WTC11 (cell line): Measurements from ENCODE around the gene BCAS3. TPM values are rescaled to one million over a fixed set of nuclear protein-coding genes. Genes with fewer than 3 reads are reported as not detected.
A peak's percentile ranks its signal among the peaks of the same experiment; 100 is the strongest.

Experiments used
- ATAC-seq: fragments of 200-7000 bp; cut with Tn5 transposase; 2 replicates; pipeline ENCODE4 v1.10.0; 2021; ENCODE audit warnings: mild to moderate bottlenecking, moderate library complexity
- CTCF ChIA-PET: fragments of 300-600 bp; sonication (Branson Sonifier 250); formaldehyde crosslinking; loops from one replicate; lab custom pipeline; 2021; ENCODE audit warnings: antibody characterized with exemption; lab: Charles Lee
- POLR2A ChIA-PET: fragments of 350-600 bp; sonication (Branson Sonifier 250); formaldehyde crosslinking; loops from one replicate; lab custom pipeline; 2021; ENCODE audit warnings: antibody characterized with exemption; lab: Charles Lee
- DNase-seq: peaks from one replicate; pipeline ENCODE4 v3.0.0; 2021; ENCODE audit warnings: low spot score
- H3K27ac Mint-ChIP-seq: 2 replicates; pipeline ENCODE4 v1.8.0; 2021; ENCODE audit warnings: mixed read lengths
- H3K27me3 Mint-ChIP-seq: 2 replicates; pipeline ENCODE4 v1.8.0; 2021; ENCODE audit warnings: low read depth, mild to moderate bottlenecking, moderate library complexity, mixed read lengths
- H3K36me3 Mint-ChIP-seq: 2 replicates; pipeline ENCODE4 v1.8.0; 2021; ENCODE audit warnings: mixed read lengths
- H3K4me1 Mint-ChIP-seq: 2 replicates; pipeline ENCODE4 v1.8.0; 2022; ENCODE audit warnings: mixed read lengths
- H3K4me3 Mint-ChIP-seq: 2 replicates; pipeline ENCODE4 v1.8.0; 2021; ENCODE audit warnings: mild to moderate bottlenecking, moderate library complexity, mixed read lengths
- H3K9me3 Mint-ChIP-seq: 2 replicates; pipeline ENCODE4 v1.8.0; 2021; ENCODE audit warnings: mixed read lengths
- ATF2 ChIP-seq: sonication (generic); formaldehyde crosslinking; IDR thresholded peaks from 2 replicates; pipeline ENCODE4 v1.8.1; 2022; ENCODE audit warnings: low read depth, missing genetic modification reagents, borderline replicate concordance
- CBFB ChIP-seq: sonication (generic); formaldehyde crosslinking; IDR thresholded peaks from 2 replicates; pipeline ENCODE4 v1.8.1; 2022; ENCODE audit warnings: mild to moderate bottlenecking, low read depth, missing genetic modification reagents
- FOXJ3 ChIP-seq: sonication (generic); formaldehyde crosslinking; IDR thresholded peaks from 2 replicates; pipeline ENCODE4 v1.9.0; 2021; ENCODE audit warnings: missing genetic modification reagents, mild to moderate bottlenecking, borderline replicate concordance
- GABPB1 ChIP-seq: sonication (generic); formaldehyde crosslinking; IDR thresholded peaks from 2 replicates; pipeline ENCODE4 v1.8.1; 2023; ENCODE audit warnings: mild to moderate bottlenecking, missing genetic modification reagents
- GTF2I ChIP-seq: fragments of 250-450 bp; sonication (Bioruptor Pico); conservative IDR thresholded peaks from 2 replicates; pipeline ENCODE4 v1.4.0; 2021; ENCODE audit warnings: mild to moderate bottlenecking
- HMGA2 ChIP-seq: fragments of 250-450 bp; sonication (Bioruptor Pico); IDR thresholded peaks from 2 replicates; pipeline ENCODE4 v1.4.0; 2021; ENCODE audit warnings: mild to moderate bottlenecking, moderate library complexity
- IRF2 ChIP-seq: sonication (generic); formaldehyde crosslinking; IDR thresholded peaks from 2 replicates; pipeline ENCODE4 v1.8.0; 2022; ENCODE audit warnings: low read depth, missing genetic modification reagents, borderline replicate concordance
- MXD4 ChIP-seq: fragments of 250-450 bp; sonication (Bioruptor Pico); IDR thresholded peaks from 2 replicates; pipeline ENCODE4 v1.8.0; 2021; ENCODE audit warnings: mild to moderate bottlenecking, moderate library complexity, borderline replicate concordance
- MYBL2 ChIP-seq: sonication (generic); formaldehyde crosslinking; IDR thresholded peaks from 2 replicates; pipeline ENCODE4 v1.8.1; 2023; ENCODE audit warnings: mild to moderate bottlenecking, moderate library complexity, missing genetic modification reagents
- NR1H2 ChIP-seq: sonication (generic); formaldehyde crosslinking; IDR thresholded peaks from 2 replicates; pipeline ENCODE4 v1.9.0; 2021; ENCODE audit warnings: mild to moderate bottlenecking, moderate library complexity, missing genetic modification reagents
- OVOL2 ChIP-seq: fragments of 250-450 bp; sonication (Bioruptor Pico); IDR thresholded peaks from 2 replicates; pipeline ENCODE4 v1.9.0; 2021; ENCODE audit warnings: mild to moderate bottlenecking, borderline replicate concordance
- PRRX2 ChIP-seq: fragments of 250-450 bp; sonication (Bioruptor Pico); IDR thresholded peaks from 2 replicates; pipeline ENCODE4 v1.8.0; 2021; ENCODE audit warnings: mild to moderate bottlenecking
- STAT6 ChIP-seq: sonication (generic); formaldehyde crosslinking; conservative IDR thresholded peaks from 2 replicates; pipeline ENCODE4 v1.8.1; 2023; ENCODE audit warnings: mild to moderate bottlenecking, low read depth, missing genetic modification reagents, moderate library complexity
- TP53 ChIP-seq: sonication (generic); formaldehyde crosslinking; IDR thresholded peaks from 2 replicates; pipeline ENCODE4 v1.8.1; 2023; ENCODE audit warnings: mild to moderate bottlenecking, missing genetic modification reagents
- ZNF396 ChIP-seq: fragments of 250-450 bp; sonication (Bioruptor Pico); IDR thresholded peaks from 2 replicates; pipeline ENCODE4 v1.8.0; 2021; ENCODE audit warnings: mild to moderate bottlenecking, moderate library complexity, borderline replicate concordance
- ZNF416 ChIP-seq: fragments of 250-450 bp; sonication (Bioruptor Pico); IDR thresholded peaks from 2 replicates; pipeline ENCODE4 v1.9.0; 2021; ENCODE audit warnings: mild to moderate bottlenecking, inconsistent platforms
- total RNA-seq: library from RNA; stranded (reverse); gene quantifications from 3 replicates; pipeline ENCODE4 v1.2.3, GENCODE V29; 2021
- TF ChIP-seq, protein P1 (sequence below): fragments of 200-600 bp; IDR thresholded peaks from 2 replicates; pipeline ENCODE4 v1.8.0; 2022; ENCODE audit warnings: antibody characterized with exemption
- TF ChIP-seq, protein P2 (sequence below): fragments of 250-450 bp; sonication (Bioruptor Pico); IDR thresholded peaks from 2 replicates; pipeline ENCODE4 v1.9.0; 2021; ENCODE audit warnings: mild to moderate bottlenecking, borderline replicate concordance
- TF ChIP-seq, protein P3 (sequence below): fragments of 250-450 bp; sonication (Bioruptor Pico); IDR thresholded peaks from 2 replicates; pipeline ENCODE4 v2.1.2; 2022; ENCODE audit warnings: mild to moderate bottlenecking, moderate library complexity
- TF ChIP-seq, protein P4 (sequence below): fragments of 250-450 bp; sonication (Bioruptor Pico); IDR thresholded peaks from 2 replicates; pipeline ENCODE4 v1.9.0; 2021; ENCODE audit warnings: moderate library complexity, mild to moderate bottlenecking, inconsistent platforms, borderline replicate concordance

Gene BCAS3
- total RNA-seq, 1 experiment from 2014 or later: 15.5 TPM

GRCh38 chr17:60823515-60823914 lies 145.9 kb downstream of the BCAS3 start:
- TF ChIP-seq ZNF416 (CRISPR knock-in tag): no peak
- Mint-ChIP-seq H3K27me3 (no peaks in the 10 kb centered on the region), H3K27ac (no peak overlapping the region), H3K9me3 (no peaks in the 10 kb centered on the region), H3K4me1 (peaks cover 5% of the 10 kb centered on the region), H3K4me3 (no peak overlapping the region), H3K36me3 (no peaks in the 10 kb centered on the region)
- ChIA-PET POLR2A (no interaction called here), CTCF (no interaction called here)
- ATAC-seq: no peak
- no peak for DNase-seq

DNA sequence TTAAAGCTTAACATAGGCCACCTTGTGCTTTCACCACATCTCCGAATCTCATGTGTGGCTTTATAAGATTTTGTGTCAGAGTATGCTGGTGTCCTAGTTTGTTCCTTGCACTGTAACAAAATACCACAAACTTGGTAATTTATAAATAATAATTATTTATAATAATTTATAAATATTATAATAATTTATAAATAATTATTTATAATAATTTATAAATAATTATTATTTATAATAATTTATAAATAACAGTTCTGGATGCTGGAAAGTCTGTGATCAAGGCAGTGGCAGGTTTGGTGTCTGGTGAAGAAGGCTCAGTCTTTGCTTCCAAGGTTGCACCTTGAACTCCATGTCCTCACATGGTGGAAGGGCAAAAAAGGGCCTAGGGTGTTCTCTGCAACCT lies 147.7 kb downstream of the BCAS3 start:
- Mint-ChIP-seq H3K36me3 (no peaks in the 10 kb centered on the region), H3K4me1 (no peaks in the 10 kb centered on the region), H3K27ac (no peak overlapping the region), H3K9me3 (no peaks in the 10 kb centered on the region), H3K4me3 (no peak overlapping the region), H3K27me3 (no peaks in the 10 kb centered on the region)
- ChIA-PET CTCF (no interaction called here), POLR2A (no interaction called here)
- ATAC-seq (no peak), DNase-seq (no peak)
- TF ChIP-seq HMGA2 (CRISPR knock-in tag): peak; percentile 98
- TF ChIP-seq MXD4 (CRISPR knock-in tag): no peak

GRCh38 chr17:60827943-60828342 lies 150.3 kb downstream of the BCAS3 start:
- H3K36me3 Mint-ChIP-seq: no peaks in the 10 kb centered on the region
- POLR2A ChIA-PET: no interaction called here
- no peak for ATAC-seq
- peak overlapping the region; percentile 78; the same call in 1 of the 2 replicates for H3K27ac Mint-ChIP-seq
- H3K27me3 Mint-ChIP-seq: no peaks in the 10 kb centered on the region
- CTCF ChIA-PET: interaction anchor here (1.6 kb wide), 1 partner anchor 107 kb away, joined by 5 read pairs; no protein-coding TSS in a partner anchor
- DNase-seq: no peak
- H3K4me3 Mint-ChIP-seq: no peak overlapping the region
- H3K9me3 Mint-ChIP-seq: no peaks in the 10 kb centered on the region
- H3K4me1 Mint-ChIP-seq: no peaks in the 10 kb centered on the region
- TF ChIP-seq TP53 (CRISPR knock-in tag) (no peak), PRRX2 (CRISPR knock-in tag) (no peak), FOXJ3 (CRISPR knock-in tag) (no peak), ZNF396 (no peak), CBFB (CRISPR knock-in tag) (no peak), STAT6 (CRISPR knock-in tag) (no peak), GTF2I (CRISPR knock-in tag) (no peak), MYBL2 (CRISPR knock-in tag) (no peak), GABPB1 (CRISPR knock-in tag) (no peak), NR1H2 (CRISPR knock-in tag) (no peak), ATF2 (no peak), IRF2 (no peak), OVOL2 (CRISPR knock-in tag) (no peak)
- TF ChIP-seq, protein P1, sequence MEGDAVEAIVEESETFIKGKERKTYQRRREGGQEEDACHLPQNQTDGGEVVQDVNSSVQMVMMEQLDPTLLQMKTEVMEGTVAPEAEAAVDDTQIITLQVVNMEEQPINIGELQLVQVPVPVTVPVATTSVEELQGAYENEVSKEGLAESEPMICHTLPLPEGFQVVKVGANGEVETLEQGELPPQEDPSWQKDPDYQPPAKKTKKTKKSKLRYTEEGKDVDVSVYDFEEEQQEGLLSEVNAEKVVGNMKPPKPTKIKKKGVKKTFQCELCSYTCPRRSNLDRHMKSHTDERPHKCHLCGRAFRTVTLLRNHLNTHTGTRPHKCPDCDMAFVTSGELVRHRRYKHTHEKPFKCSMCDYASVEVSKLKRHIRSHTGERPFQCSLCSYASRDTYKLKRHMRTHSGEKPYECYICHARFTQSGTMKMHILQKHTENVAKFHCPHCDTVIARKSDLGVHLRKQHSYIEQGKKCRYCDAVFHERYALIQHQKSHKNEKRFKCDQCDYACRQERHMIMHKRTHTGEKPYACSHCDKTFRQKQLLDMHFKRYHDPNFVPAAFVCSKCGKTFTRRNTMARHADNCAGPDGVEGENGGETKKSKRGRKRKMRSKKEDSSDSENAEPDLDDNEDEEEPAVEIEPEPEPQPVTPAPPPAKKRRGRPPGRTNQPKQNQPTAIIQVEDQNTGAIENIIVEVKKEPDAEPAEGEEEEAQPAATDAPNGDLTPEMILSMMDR: no peak
- TF ChIP-seq, protein P2, sequence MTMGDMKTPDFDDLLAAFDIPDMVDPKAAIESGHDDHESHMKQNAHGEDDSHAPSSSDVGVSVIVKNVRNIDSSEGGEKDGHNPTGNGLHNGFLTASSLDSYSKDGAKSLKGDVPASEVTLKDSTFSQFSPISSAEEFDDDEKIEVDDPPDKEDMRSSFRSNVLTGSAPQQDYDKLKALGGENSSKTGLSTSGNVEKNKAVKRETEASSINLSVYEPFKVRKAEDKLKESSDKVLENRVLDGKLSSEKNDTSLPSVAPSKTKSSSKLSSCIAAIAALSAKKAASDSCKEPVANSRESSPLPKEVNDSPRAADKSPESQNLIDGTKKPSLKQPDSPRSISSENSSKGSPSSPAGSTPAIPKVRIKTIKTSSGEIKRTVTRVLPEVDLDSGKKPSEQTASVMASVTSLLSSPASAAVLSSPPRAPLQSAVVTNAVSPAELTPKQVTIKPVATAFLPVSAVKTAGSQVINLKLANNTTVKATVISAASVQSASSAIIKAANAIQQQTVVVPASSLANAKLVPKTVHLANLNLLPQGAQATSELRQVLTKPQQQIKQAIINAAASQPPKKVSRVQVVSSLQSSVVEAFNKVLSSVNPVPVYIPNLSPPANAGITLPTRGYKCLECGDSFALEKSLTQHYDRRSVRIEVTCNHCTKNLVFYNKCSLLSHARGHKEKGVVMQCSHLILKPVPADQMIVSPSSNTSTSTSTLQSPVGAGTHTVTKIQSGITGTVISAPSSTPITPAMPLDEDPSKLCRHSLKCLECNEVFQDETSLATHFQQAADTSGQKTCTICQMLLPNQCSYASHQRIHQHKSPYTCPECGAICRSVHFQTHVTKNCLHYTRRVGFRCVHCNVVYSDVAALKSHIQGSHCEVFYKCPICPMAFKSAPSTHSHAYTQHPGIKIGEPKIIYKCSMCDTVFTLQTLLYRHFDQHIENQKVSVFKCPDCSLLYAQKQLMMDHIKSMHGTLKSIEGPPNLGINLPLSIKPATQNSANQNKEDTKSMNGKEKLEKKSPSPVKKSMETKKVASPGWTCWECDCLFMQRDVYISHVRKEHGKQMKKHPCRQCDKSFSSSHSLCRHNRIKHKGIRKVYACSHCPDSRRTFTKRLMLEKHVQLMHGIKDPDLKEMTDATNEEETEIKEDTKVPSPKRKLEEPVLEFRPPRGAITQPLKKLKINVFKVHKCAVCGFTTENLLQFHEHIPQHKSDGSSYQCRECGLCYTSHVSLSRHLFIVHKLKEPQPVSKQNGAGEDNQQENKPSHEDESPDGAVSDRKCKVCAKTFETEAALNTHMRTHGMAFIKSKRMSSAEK (CRISPR knock-in tag): no peak
- TF ChIP-seq, protein P3, sequence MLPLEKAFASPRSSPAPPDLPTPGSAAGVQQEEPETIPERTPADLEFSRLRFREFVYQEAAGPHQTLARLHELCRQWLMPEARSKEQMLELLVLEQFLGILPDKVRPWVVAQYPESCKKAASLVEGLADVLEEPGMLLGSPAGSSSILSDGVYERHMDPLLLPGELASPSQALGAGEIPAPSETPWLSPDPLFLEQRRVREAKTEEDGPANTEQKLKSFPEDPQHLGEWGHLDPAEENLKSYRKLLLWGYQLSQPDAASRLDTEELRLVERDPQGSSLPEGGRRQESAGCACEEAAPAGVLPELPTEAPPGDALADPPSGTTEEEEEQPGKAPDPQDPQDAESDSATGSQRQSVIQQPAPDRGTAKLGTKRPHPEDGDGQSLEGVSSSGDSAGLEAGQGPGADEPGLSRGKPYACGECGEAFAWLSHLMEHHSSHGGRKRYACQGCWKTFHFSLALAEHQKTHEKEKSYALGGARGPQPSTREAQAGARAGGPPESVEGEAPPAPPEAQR (CRISPR knock-in tag): no peak
- TF ChIP-seq, protein P4, sequence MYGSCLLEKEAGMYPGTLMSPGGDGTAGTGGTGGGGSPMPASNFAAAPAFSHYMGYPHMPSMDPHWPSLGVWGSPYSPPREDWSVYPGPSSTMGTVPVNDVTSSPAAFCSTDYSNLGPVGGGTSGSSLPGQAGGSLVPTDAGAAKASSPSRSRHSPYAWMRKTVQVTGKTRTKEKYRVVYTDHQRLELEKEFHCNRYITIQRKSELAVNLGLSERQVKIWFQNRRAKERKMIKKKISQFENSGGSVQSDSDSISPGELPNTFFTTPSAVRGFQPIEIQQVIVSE (CRISPR knock-in tag): no peak
